Duodenal mucosa (tissue), 2 donors: ENCODE measurements around the gene SOX14.

Experiments
- H3K27ac ChIP-seq: one replicate; pipeline ENCODE4 v1.7.0; 2013; ENCODE audit warnings: low read depth, low read length
- H3K27me3 ChIP-seq, 2 donors: one replicate each; pipeline ENCODE4 v1.7.0; 2013; ENCODE audit warnings: low read length in 2 of 2, control low read depth in 1 of 2; ENCODE audit not compliant: insufficient read depth in 2 of 2, control insufficient read depth in 1 of 2
- H3K36me3 ChIP-seq, 2 donors: one replicate each; pipeline ENCODE4 v1.7.0; 2013; ENCODE audit warnings: low read length in 2 of 2, control low read depth in 1 of 2; ENCODE audit not compliant: insufficient read depth in 2 of 2, control insufficient read depth in 1 of 2
- H3K4me1 ChIP-seq, 2 donors: one replicate each; pipeline ENCODE4 v1.7.0; 2013; ENCODE audit warnings: low read length in 2 of 2, control low read depth in 1 of 2; ENCODE audit not compliant: insufficient read depth in 2 of 2, control insufficient read depth in 1 of 2
- H3K4me3 ChIP-seq, 2 donors: one replicate each; pipeline ENCODE4 v1.7.0; 2013; ENCODE audit warnings: low read length in 2 of 2, low read depth in 1 of 2
- H3K9ac ChIP-seq, 2 donors: one replicate each; pipeline ENCODE4 v1.7.0; 2013; ENCODE audit warnings: low read length in 2 of 2, low read depth in 1 of 2
- H3K9me3 ChIP-seq, 2 donors: one replicate each; pipeline ENCODE4 v1.7.0; 2013; ENCODE audit warnings: low read length in 2 of 2, control low read depth in 1 of 2; ENCODE audit not compliant: control insufficient read depth in 1 of 2

The SOX14 gene

DNA sequence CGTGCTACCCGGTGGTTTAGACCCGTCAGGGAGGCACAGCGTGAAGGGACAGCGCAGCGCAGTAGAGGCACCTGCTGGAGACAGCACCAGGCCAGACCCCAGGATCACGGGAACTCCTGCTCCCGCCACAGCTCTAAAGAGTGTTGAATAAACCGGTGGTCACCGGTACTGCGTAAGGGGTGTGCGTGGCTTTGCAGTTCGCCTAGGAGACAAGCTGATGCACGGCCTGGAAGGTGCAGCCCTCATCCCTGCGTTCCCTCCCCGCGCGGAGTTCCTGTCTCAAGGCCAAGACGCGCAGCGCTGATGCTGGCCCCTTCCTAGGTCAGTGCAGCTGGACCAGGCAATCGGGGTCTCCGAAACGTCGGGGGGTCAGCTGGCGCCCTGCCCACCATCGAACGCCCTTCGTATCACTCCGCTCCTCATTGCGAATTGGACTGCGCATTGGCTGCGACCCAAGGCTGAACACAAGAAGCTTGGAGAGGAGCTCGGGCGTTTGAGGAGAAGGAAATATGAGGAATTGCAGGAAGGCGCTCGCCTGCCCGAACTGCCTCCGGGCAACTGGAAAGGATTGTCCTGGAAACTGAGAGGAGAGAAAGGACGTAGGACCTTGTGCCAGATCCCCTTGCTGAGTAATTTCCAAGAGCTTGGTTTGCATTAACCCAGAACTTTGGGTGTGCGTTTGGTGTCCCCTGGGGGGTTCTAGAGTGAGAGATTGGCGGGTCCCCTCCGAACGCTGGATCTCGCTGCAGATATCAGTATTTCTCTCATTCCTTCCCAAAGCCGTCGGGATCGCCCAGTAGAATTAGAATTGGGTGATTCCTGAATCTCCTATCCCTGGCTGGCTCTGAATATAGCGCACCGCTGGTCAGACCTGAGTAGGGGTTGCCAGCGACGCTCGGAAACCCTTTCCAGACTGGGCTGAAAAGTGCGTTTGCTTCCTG lies 2.3 kb upstream of the SOX14 start:
- Histone ChIP-seq H3K4me3 (no peak overlapping the region), H3K9ac (no peak overlapping the region), H3K27me3 (peaks cover 59 to 66% of the 10 kb centered on the region in 2 donors), H3K4me1 (peaks cover 0 to 3% of the 10 kb centered on the region in 2 donors), H3K9me3 (no peaks in the 10 kb centered on the region), H3K36me3 (no peaks in the 10 kb centered on the region), H3K27ac (no peak overlapping the region)

DNA sequence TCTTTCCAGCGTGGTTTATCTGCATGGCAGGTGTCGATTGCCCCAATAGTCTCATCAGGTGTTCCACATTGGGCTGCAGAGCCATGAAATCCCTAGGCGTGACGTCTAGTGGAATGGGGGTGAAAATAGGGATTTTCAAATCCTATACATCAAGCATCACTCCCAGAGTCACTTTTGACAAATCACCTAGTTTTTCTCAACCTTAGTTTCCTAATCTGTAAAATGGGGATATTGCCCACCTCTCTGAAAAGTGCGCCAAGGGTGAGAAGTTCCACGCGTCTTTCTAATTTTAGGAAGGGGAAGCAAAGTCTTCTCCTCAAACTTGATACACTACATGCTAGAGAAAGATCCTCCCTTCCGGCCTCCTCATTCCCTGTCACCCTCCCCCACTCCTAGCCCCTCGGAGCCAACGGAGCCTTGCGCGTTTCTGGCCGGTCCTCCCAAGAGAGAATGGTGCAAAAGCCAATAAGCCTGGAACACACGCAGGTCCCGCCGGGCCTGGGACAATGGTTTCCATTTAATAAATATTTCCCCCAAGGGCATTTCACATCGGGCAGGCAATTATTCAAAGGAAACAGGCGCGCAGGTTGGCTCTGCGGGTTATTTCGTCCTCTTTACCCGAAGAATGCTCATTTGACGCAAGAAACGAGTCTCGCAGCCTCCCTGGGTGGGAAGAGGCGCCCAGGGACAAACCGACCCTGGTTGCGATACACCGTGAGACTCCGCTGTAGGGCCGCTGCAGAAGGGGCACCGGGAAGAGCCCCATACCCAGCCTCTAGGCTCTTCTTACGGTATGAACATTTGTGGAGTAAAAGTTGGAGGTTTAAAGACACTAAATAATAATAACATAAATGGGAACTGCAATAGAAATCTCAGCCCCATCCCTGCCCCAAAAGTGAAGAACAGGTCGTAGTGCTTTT lies 1.2 kb upstream of the SOX14 start:
- Histone ChIP-seq H3K9me3 (no peaks in the 10 kb centered on the region), H3K9ac (no peak overlapping the region), H3K27ac (no peak overlapping the region), H3K4me3 (no peak overlapping the region), H3K4me1 (peaks cover 0 to 6% of the 10 kb centered on the region in 2 donors), H3K27me3 (peaks cover 70 to 77% of the 10 kb centered on the region in 2 donors), H3K36me3 (no peaks in the 10 kb centered on the region)

DNA sequence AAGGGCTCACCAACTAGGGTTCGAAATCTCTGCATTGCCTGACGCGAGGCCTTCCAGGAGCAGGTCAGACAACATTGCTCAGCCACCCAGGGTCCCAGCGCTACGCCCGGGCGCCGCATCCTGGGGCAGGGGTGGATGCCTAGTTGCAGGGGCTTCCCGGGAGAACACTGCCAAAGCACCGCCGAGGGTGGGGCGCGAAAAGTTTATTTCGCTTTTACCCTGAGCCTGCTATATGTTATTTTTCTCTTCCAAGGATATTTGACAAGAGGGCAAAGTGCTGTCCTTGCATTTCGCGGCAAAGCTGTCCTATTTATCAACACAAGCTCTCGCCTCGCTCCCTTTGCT lies 549 bp upstream of the SOX14 start:
- H3K4me1 ChIP-seq, result peaks cover 0 to 12% of the 10 kb centered on the region in 2 donors
- H3K9ac ChIP-seq, result no peak overlapping the region
- no peaks in the 10 kb centered on the region for H3K36me3 ChIP-seq
- H3K9me3 ChIP-seq, result no peaks in the 10 kb centered on the region
- no peak overlapping the region for H3K27ac ChIP-seq
- H3K27me3 ChIP-seq, result peaks cover 76 to 83% of the 10 kb centered on the region in 2 donors
- peak overlapping the region; percentile 43 for H3K4me3 ChIP-seq

DNA sequence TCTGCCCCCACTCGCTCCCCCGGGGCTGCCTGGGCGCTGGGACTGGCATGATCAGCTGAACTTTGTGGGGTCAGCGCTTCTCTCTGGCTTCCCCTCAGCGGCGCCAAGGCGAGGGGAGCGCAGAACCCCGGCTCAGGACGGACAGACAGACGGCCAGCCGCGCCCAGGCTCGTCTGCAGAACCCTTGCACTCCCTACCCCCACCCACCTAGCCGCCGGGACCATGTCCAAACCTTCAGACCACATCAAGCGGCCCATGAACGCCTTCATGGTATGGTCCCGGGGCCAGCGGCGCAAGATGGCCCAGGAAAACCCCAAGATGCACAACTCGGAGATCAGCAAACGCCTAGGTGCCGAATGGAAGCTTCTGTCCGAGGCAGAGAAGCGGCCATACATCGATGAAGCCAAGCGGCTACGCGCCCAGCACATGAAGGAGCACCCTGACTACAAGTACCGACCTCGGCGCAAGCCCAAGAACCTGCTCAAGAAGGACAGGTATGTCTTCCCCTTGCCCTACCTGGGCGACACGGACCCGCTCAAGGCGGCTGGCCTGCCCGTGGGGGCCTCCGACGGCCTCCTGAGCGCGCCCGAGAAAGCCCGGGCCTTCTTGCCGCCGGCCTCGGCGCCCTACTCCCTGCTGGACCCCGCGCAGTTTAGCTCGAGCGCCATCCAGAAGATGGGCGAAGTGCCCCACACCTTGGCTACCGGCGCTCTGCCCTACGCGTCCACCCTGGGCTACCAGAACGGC lies 621 bp downstream of the SOX14 start:
- Histone ChIP-seq H3K27ac (no peak overlapping the region), H3K9me3 (no peaks in the 10 kb centered on the region), H3K4me1 (peaks cover 0 to 16% of the 10 kb centered on the region in 2 donors), H3K4me3 (peak overlapping the region; percentile 43), H3K9ac (no peak overlapping the region), H3K27me3 (peaks cover 87 to 95% of the 10 kb centered on the region in 2 donors), H3K36me3 (no peaks in the 10 kb centered on the region)

DNA sequence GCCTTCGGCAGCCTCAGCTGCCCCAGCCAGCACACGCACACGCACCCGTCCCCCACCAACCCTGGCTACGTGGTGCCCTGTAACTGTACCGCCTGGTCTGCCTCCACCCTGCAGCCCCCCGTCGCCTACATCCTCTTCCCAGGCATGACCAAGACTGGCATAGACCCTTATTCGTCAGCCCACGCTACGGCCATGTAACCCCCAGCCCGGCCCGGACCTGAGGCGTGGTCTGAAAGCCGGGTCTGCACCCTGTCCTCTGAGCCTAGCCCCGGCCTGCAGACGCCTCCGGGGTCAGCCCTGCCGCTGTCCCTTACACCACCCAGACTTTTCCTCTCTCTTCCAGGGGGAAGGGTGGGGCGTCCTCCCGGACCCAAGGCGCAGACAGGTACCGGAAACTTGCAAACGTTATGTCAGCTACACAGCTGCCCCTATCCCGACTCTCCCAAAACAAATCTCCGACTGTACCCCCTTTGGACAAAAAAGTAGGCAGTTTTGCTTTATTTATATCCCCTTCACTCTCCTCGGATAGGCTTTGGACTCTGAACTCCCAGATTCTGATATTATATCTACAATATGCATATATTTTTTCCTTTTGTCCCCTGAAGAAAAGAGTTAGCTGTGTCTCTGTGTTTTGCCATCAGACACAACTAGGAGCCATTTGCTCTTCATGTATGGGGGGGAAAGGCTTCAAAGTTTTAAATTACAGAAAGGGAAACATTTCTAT lies 1.4 kb downstream of the SOX14 start:
- Histone ChIP-seq H3K36me3 (no peaks in the 10 kb centered on the region), H3K27ac (no peak overlapping the region), H3K27me3 (peaks cover 90 to 100% of the 10 kb centered on the region in 2 donors), H3K4me1 (peaks cover 0 to 16% of the 10 kb centered on the region in 2 donors), H3K4me3 (no peak overlapping the region), H3K9ac (no peak overlapping the region), H3K9me3 (no peaks in the 10 kb centered on the region)

DNA sequence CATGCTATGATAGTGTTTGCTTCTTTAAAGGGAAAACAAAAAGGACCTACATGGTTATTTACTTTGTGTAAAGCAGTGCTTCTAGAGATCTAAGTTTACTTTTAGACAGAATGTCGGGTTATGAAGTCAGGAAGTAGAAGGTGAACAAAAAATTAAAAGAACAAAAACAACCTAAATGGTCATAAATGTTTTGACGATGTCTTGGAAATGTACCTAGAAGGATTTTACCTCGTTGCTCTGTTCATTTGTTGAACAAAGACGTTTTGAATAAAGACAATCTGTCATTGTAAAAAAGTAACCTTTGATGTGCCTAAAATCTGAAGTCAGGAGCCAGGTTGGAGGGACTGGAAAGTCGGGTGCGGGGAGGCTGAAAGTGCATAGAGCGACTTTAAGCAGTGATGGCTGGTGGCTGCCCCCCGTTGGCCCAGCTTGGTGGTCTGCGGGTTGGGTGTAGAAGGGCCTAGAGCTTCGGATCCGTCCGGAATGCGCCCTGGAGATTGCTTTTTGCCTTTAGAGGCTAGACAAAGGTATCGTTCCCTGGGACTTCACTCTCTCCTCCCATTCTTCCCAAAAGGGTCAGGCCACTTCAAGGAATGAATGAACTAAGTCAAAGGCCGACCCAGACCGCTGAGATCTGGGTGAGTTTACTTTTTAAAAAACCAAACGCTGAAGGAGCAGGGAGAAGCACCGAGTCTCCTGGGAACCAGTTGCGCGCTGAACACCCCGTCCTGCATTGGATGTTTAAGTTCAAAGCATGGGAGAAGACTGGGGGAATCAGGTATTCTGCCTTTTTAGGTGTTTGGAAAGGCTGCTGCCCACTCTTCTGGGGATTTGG lies 2.1 kb downstream of the SOX14 start:
- Histone ChIP-seq H3K27me3 (peaks cover 90 to 99% of the 10 kb centered on the region in 2 donors), H3K4me3 (no peak overlapping the region), H3K9me3 (no peaks in the 10 kb centered on the region), H3K27ac (no peak overlapping the region), H3K9ac (no peak overlapping the region), H3K36me3 (no peaks in the 10 kb centered on the region), H3K4me1 (peaks cover 6 to 16% of the 10 kb centered on the region in 2 donors)

DNA sequence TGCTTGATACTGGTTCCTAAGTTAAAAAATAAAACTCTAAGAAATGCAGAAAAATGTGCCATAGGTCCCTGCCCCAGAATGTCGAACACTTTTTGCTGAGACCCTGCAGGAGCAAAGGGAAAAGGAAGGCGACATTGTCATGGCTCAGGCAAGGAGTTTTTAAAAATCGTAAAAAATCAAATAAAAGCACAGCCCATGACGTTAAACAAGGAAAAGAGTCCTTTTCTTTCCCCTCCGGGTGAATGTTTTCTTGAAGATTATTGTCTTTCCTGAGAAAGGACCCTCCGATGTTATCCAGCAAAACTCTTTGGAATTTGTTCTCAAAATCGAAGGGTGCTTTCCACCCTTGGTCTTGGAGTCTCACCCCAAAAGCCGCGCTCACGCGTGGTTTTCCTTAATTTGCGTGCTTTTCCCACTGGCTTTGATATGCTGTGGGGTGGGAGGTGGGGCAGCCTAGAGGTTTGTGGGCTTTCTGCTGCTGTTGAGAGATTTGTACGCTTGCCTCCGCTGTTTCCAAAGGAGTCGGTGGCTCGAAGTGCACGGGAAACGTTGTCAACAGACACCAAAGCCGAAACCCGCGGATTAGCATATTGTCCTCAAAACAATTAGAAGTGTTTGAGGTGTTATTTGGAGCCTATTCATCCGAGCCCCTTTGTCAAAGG lies 2.9 kb downstream of the SOX14 start:
- Histone ChIP-seq H3K27me3 (peaks cover 89 to 99% of the 10 kb centered on the region in 2 donors), H3K9me3 (no peaks in the 10 kb centered on the region), H3K9ac (no peak overlapping the region), H3K27ac (no peak overlapping the region), H3K4me3 (no peak overlapping the region), H3K4me1 (peaks cover 6 to 16% of the 10 kb centered on the region in 2 donors), H3K36me3 (no peaks in the 10 kb centered on the region)

DNA sequence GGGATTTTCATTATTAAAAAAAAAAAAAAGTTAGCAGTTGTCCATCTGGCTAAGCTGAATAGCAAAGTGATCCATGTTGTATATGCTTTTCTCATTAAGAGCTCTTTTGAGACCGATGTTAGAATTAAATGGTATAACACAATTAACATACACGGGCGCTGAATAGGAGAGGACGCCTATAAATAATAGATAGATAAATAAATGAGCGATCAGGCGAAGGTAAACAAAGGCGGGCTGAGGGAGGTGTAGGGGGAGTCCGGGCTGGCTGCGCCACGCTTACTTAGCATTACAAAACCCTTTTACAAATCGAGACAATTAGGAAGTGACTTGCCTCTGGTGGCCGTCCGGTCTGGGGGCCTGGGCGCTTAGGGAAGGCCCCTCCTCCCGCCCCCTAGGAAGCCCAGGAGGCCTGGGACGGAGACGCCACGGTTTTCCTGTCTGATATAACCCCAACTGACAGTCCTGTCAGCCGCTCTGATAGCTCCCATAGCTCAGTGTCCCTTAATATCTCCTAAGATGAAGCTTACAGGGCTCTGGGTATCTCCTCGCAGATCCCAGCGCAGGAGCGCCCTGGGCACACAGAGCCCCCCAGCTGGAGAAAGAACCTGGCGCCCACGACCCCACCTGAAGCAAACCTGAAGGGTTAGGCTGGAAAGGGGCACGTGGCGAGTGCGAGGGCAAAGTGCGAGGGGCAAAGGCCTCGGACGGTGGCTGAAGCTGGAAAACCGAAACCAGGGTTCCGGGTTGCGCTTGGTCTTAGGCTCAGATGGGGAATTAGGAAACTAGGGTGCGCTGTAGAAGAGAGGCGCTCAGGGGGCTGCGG lies 3.6 kb downstream of the SOX14 start:
- no peak overlapping the region for H3K27ac ChIP-seq
- peak overlapping the region; percentile 52 to 69 for H3K4me3 ChIP-seq
- H3K9me3 ChIP-seq, result no peaks in the 10 kb centered on the region
- peaks cover 6 to 16% of the 10 kb centered on the region in 2 donors for H3K4me1 ChIP-seq
- no peaks in the 10 kb centered on the region for H3K36me3 ChIP-seq
- H3K9ac ChIP-seq, result no peak overlapping the region
- H3K27me3 ChIP-seq, result peaks cover 88 to 99% of the 10 kb centered on the region in 2 donors
